ENCODE measurements around the gene PDGFB. TPM values are rescaled to one million over a fixed set of nuclear protein-coding genes. Genes with fewer than 3 reads are reported as not detected.

PDGFB gene
- total and polyA plus RNA-seq, 2 of the 4 experiments (the other 2 are of a cell fraction), result 0.07 TPM; not detected in 1

GRCh38 chr22:39181356-39181755 lies 63.4 kb downstream of the PDGFB start:
- H2BK120ac ChIP-seq (ENCODE audit: low read depth, low read length), result no peak overlapping the region
- no TSS peak for BruUV-seq (replicated peaks)
- dilution Hi-C loops (cut with HindIII; ENCODE audit: low sequenced_read_pairs, unreplicated experiment) (no loop called here), intact Hi-C loops (cut with micrococcal nuclease) (no loop called here), in situ Hi-C loops (cut with MboI; ENCODE audit: low sequenced_read_pairs) (no loop called here)
- H3K23ac ChIP-seq (ENCODE audit: low read depth, low read length), result no peak overlapping the region
- H2BK5ac ChIP-seq (ENCODE audit: low read depth, low read length, poor library complexity, severe bottlenecking), result no peak overlapping the region
- H4K8ac ChIP-seq (ENCODE audit: low read depth in 2 of 2, low read length in 2 of 2), result no peak overlapping the region
- CTCF ChIA-PET, result no interaction called here
- TF ChIP-seq BHLHE40 (IDR thresholded peaks at IDR 0.05; ENCODE audit: low read depth, low read length), result no peak
- no peak for TF ChIP-seq SMC3 (IDR thresholded peaks at IDR 0.05; ENCODE audit: low read depth, low read length)
- no peak for TF ChIP-seq CEBPB (IDR thresholded peaks at IDR 0.05; ENCODE audit: low read depth, low read length)
- no peak for TF ChIP-seq MXI1 (IDR thresholded peaks at IDR 0.05; ENCODE audit: borderline replicate concordance, low read depth, low read length)
- no peak for TF ChIP-seq NFE2L2 (IDR thresholded peaks at IDR 0.05; ENCODE audit: low read depth, low read length)
- no peak for TF ChIP-seq RAD21 (IDR thresholded peaks at IDR 0.05; ENCODE audit: low read length)
- no peak for TF ChIP-seq RCOR1 (IDR thresholded peaks at IDR 0.05; ENCODE audit: insufficient replicate concordance, low read length)
- TF ChIP-seq CHD1 (IDR thresholded peaks at IDR 0.05; ENCODE audit: low read depth, low read length), result no peak
- TF ChIP-seq, protein P1, sequence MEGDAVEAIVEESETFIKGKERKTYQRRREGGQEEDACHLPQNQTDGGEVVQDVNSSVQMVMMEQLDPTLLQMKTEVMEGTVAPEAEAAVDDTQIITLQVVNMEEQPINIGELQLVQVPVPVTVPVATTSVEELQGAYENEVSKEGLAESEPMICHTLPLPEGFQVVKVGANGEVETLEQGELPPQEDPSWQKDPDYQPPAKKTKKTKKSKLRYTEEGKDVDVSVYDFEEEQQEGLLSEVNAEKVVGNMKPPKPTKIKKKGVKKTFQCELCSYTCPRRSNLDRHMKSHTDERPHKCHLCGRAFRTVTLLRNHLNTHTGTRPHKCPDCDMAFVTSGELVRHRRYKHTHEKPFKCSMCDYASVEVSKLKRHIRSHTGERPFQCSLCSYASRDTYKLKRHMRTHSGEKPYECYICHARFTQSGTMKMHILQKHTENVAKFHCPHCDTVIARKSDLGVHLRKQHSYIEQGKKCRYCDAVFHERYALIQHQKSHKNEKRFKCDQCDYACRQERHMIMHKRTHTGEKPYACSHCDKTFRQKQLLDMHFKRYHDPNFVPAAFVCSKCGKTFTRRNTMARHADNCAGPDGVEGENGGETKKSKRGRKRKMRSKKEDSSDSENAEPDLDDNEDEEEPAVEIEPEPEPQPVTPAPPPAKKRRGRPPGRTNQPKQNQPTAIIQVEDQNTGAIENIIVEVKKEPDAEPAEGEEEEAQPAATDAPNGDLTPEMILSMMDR (conservative IDR thresholded peaks at IDR 0.05; ENCODE audit: low read depth, low read length), result no peak
- TF ChIP-seq USF2 (IDR thresholded peaks at IDR 0.05; ENCODE audit: low read depth, low read length), result no peak
- no peak for TF ChIP-seq FOS (IDR thresholded peaks at IDR 0.05; ENCODE audit: low read depth, low read length)
- no peak for TF ChIP-seq MAFK (IDR thresholded peaks at IDR 0.05; ENCODE audit: low read depth, low read length)
- no peak for TF ChIP-seq RFX5 (IDR thresholded peaks at IDR 0.05; ENCODE audit: low read depth, low read length)
- TF ChIP-seq MAZ (IDR thresholded peaks at IDR 0.05; ENCODE audit: borderline replicate concordance, low read depth, low read length), result no peak
- TF ChIP-seq, protein P2, sequence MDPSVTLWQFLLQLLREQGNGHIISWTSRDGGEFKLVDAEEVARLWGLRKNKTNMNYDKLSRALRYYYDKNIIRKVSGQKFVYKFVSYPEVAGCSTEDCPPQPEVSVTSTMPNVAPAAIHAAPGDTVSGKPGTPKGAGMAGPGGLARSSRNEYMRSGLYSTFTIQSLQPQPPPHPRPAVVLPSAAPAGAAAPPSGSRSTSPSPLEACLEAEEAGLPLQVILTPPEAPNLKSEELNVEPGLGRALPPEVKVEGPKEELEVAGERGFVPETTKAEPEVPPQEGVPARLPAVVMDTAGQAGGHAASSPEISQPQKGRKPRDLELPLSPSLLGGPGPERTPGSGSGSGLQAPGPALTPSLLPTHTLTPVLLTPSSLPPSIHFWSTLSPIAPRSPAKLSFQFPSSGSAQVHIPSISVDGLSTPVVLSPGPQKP (IDR thresholded peaks at IDR 0.05; ENCODE audit: borderline replicate concordance, low read depth, low read length), result no peak
- H2BK15ac ChIP-seq (ENCODE audit: low read depth, low read length), result no peak overlapping the region
- no peak overlapping the region; the same call in 1 of the 2 replicates for H2BK20ac ChIP-seq (ENCODE audit: low read depth, low read length)
- no peak overlapping the region for H3K4me3 ChIP-seq (ENCODE audit: insufficient read depth, low read depth, low read length)
- H2AFZ ChIP-seq (replicated peaks; ENCODE audit: low read length, poor library complexity), result peak overlapping the region; percentile 66
- no peaks in the 10 kb centered on the region for H3K79me1 ChIP-seq (ENCODE audit: low read depth in 1 of 2, low read length in 2 of 2)
- H4K91ac ChIP-seq (ENCODE audit: insufficient read depth, low read depth, low read length), result no peak overlapping the region; the same call in 1 of the 2 replicates
- no peak overlapping the region for H2AK9ac ChIP-seq (replicated peaks; ENCODE audit: low read depth, low read length, poor library complexity)
- no peak overlapping the region for H4K5ac ChIP-seq (ENCODE audit: low read depth, low read length)
- H3K36me3 ChIP-seq (ENCODE audit: control insufficient read depth, insufficient read depth, low read length), result no peaks in the 10 kb centered on the region
- ATAC-seq (ENCODE audit: low read depth), result no peak
- no peaks in the 10 kb centered on the region for H3K27me3 ChIP-seq (ENCODE audit: control insufficient read depth, insufficient read depth, low read length)
- no peaks in the 10 kb centered on the region for H4K20me1 ChIP-seq (ENCODE audit: insufficient read depth, low read length)
- H3K4ac ChIP-seq (ENCODE audit: low read depth, low read length), result no peak overlapping the region
- H3K4me2 ChIP-seq (ENCODE audit: low read depth, low read length), result no peak overlapping the region
- H2AK5ac ChIP-seq (ENCODE audit: low read depth, low read length), result no peak overlapping the region
- H3K56ac ChIP-seq (ENCODE audit: extremely low read depth, insufficient read depth, low read length), result no peak overlapping the region
- peaks cover 17% of the 10 kb centered on the region for H3K9me1 ChIP-seq (ENCODE audit: insufficient read depth, low read length)
- no peak for DNase-seq
- POLR2A ChIA-PET (ENCODE audit: unreplicated experiment), result no interaction called here
- peaks cover 15% of the 10 kb centered on the region for H3K4me1 ChIP-seq (ENCODE audit: control insufficient read depth, insufficient read depth, low read length)
- H3K9me3 ChIP-seq (ENCODE audit: control insufficient read depth, insufficient read depth, low read length), result 0 out of 2 replicates have a peak, but pooled peaks cover 3% of the 10 kb centered on the region
- 0 out of 2 replicates have a peak overlapping the region, but pooled peaks have one; percentile 37 for H3K14ac ChIP-seq (replicated peaks; ENCODE audit: low read depth, low read length)
- H3K27ac ChIP-seq (ENCODE audit: insufficient read depth, low read length), result no peak overlapping the region
- H3K18ac ChIP-seq (ENCODE audit: low read depth, low read length), result no peak overlapping the region
- H3K9ac ChIP-seq (ENCODE audit: low read depth, low read length), result no peak overlapping the region
- WGBS, 2 experiments (ENCODE audit: extremely low coverage in 2 of 2, insufficient read length in 1 of 2), result no CpG with 5 or more reads among the region's 8 CpGs

All from IMR-90 (cell line).